Umbilical cord (tissue), 2 donors: ENCODE results near the gene STAG1. TPM values are rescaled to one million over a fixed set of nuclear protein-coding genes. Genes with fewer than 3 reads are reported as not detected.
"Not testable (repeated sequence)": the region's sequence is repeated elsewhere in the genome, so short reads cannot be mapped to it uniquely, and the experiment has no call there.

Experiments
- DNase-seq: peaks from one replicate; pipeline ENCODE4 v3.0.0-alpha.2; 2015; ENCODE audit warnings: low spot score
- total RNA-seq: library from RNA; depleted of rRNA; stranded (reverse); fragments of >200 nt; gene quantifications from one replicate; pipeline ENCODE4 v1.2.3, GENCODE V29; 2014; ENCODE audit warnings: low replicate concordance; ENCODE audit not compliant: insufficient read depth

STAG1 gene
- 88.4 TPM for total RNA-seq

DNA sequence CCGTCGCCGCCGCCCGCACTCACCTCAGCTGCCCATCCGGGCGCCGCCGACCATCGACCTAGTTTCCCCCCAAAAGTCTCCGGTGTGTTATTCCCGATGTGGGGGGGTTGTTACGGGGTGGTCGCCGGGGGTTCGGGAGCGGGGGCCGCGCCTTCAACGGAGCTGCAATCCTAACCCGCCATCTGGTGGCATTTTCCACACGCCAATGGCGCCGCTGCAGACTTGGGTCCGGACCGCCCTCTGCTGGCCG, at the start of gene STAG1:
STAG1 (minus strand) TSS at position 207 of the 250 bp plus-strand sequence. CDS start 121,480 bp downstream, outside the sequence.
- DNase-seq: no peak

DNA sequence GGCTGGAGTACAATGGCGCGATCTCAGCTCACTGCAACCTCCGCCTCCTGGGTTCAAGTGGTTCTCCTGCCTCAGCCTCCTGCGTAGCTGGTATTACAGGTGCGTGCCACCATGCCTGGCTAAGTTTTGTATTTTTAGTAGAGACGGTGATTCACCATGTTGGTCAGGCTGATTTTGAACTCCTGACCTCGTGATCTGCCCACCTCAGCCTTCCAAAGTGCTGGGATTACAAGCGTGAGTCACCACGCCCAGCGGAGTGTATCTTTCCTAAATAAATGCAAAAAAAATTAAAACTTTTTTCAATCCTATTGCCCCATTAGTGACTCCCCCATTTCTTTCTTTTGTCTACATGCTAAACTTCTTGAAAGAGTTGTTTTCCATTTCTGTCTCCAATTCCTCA, 49.0 kb upstream of the STAG1 start:
- DNase-seq: not testable (repeated sequence)

DNA sequence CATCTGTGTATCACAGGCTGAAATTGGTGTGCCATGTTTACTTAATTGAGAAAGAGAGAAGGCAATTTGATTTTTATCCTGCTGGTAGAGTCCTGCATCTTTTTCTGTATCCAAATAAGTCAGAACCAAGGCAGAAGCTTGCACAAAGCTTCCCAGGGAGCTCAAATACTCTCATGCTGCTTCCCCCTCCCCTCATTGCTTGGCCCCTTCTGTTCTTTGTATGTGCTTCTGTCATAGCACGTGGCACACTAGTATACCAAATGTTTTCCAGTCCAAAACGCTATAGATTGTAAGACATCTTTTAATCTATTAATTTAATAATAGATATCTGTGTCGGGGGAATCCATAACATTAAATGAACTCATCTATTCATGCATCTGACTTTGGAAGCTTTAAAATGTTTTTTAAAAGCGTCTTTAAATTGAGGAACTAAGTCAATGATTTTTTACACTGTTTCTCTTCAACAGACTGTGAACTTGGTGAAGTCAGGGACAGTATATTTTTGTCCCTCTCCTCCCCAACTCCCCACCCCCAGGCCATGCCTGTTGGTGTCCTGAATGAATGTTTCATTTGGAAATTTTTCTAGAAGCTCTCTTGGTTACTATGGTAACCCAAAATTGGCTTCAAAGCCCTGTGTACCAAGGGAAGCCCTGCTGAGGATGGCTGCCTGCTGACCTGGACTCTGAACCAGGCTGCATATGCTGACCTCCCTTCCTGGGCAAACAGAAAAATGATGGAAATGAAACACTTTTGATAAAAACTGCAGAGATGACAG, 40.6 kb upstream of the STAG1 start:
- no peak for DNase-seq

DNA sequence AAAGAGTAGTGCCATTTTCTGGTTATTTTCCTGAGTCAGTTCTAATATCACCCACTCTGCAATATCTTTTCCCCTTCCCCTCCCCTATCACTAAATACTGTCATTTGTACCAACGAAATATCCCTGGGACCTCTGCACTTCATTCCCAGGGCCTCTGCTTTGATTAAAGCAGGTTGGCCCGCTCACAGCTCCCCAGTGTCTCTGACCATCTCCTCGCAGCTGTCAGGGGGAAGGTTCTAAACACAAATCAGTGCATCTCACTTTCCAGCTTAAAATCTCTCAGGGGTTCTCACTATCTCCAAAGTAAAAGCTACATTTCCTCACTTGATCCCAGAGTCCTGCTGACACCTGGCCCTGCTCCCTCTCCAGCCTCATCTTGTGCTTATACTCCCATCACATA, 38.6 kb upstream of the STAG1 start:
- no peak for DNase-seq

DNA sequence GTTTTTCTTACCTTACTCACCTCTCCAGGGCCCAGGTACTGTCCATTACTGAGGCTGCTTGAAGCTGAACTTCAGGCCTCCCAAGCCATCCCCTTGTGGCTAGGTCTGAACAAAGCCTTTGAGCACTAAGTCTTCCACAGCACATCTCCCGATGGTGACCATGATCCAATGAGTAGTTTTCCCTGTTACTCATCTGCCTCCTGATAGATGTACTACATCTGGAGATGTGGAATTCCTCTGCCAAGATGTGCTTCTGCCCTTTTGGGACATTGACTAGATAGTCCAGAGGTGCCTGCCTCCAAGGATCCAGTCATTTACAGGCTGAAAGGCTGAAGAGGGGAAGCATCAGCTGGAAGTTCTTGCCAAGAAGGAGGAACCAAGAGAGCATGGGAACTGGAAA, 37.8 kb upstream of the STAG1 start:
- no peak for DNase-seq

DNA sequence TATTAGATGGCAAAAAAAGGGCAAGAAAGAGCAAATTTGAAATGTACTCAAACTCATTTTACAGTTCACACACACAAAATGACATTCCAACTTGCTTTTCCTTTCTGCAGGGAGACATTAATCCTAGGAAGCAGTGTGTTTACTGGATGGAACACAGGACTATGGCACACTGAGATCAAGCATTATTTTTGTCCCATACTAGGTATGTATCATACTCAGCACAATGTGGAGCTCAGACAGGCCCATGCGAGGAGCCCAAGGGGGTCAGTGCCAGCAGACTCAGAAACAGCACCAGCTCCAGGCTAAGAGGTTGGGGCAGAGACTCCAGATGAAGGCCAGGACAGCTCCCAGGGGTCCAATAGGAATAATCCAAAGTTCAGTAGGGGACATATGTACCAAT, 36.0 kb upstream of the STAG1 start:
- DNase-seq: no peak

DNA sequence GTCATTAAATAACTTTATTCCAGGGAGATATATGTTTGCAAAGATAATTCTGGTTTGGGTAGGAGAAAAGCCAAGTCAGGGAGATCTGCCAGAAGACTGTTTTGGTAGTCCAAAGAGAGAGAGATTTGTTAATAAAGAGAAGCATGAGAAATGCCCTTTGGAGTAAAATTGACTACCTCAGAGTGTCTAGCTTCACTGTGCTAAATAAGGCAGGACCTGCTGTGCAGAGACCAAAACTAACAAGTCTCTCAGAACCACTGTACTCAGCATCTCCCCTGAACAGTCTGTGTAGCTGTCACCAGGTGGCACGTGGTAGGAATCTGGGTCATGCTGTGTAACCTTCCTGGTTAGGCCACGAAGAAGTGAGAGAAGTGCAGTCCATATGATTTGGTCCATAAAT, 35.2 kb upstream of the STAG1 start:
- DNase-seq: peak; percentile 5

DNA sequence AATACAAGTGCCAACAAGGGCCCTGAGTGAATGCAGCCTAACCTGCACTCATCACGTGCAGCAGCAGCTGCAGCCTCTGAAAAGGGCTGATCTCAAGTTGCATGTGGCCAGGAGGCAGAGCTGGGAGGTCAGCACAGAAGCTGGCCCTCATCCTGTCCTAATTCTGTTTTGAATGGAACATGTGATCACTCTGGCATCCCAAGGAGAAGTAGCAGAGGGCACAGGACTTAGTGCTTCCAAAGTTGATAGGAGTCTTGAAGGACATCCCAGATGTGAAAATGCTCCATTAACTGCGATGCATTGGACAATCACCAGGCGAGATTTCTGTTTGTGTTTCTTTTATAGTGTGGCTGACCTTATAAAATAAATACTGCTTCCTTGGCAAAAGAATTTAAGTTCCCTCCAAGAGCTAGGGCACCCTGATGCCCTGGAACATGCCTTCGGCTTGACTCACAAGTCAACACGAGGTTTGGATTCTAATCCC, 31.6 kb upstream of the STAG1 start:
- DNase-seq: no peak

DNA sequence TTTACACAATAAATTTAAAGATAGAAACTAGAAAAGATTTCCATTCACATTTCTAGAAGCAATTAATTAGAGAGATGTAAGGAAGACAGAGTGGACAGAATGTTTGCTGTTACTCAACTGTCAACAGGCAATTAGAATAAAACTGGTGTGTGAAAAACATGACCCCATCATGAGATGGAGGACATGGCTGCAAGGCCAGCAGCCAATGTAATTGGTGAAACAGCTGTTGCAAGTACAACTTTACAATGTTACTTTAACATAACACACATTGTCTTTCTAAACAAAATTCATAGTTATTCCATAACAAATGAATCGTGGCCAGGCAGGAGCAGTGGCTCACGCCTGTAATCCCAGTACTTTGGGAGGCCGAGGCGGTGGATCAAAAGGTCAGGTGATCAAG, 28.6 kb upstream of the STAG1 start:
- DNase-seq: no peak

DNA sequence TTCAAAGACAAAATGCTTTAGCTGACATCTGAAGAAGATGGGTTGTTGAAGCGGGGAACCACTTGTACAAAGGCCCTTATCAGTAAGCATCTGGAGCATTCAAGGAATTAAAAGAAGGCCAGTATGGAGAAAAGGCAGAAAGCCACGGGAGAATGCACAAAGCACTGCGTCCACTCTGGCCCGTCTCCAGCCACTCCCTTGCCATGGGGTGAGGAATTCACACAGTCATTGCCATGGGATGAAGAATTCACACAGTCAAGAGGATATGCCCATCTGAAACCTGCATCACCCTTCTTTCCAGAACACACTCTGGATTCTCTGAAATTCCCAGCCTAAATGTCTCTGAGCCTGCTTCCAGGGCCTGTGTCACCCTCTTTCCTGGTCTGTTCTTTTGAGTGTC, 26.7 kb upstream of the STAG1 start:
- no peak for DNase-seq

DNA sequence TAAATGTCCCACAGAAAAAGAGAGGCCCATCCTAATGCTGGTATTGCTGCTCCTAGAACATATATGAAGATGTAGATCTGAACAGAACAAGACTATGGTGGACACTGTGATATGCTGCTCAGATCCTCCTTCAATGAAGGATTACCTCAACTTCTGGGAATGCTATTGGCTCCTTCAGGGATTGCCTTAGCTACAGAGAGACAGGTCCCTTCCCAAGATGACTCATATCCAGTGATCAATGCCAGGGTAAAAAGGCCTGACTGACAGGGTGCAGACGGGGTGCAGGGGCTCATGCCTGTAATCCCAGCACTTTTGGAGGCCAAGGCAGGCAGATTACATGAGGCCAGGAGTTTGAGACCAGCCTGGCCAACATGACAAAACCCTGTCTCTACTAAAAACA, 20.5 kb upstream of the STAG1 start:
- DNase-seq: no peak

DNA sequence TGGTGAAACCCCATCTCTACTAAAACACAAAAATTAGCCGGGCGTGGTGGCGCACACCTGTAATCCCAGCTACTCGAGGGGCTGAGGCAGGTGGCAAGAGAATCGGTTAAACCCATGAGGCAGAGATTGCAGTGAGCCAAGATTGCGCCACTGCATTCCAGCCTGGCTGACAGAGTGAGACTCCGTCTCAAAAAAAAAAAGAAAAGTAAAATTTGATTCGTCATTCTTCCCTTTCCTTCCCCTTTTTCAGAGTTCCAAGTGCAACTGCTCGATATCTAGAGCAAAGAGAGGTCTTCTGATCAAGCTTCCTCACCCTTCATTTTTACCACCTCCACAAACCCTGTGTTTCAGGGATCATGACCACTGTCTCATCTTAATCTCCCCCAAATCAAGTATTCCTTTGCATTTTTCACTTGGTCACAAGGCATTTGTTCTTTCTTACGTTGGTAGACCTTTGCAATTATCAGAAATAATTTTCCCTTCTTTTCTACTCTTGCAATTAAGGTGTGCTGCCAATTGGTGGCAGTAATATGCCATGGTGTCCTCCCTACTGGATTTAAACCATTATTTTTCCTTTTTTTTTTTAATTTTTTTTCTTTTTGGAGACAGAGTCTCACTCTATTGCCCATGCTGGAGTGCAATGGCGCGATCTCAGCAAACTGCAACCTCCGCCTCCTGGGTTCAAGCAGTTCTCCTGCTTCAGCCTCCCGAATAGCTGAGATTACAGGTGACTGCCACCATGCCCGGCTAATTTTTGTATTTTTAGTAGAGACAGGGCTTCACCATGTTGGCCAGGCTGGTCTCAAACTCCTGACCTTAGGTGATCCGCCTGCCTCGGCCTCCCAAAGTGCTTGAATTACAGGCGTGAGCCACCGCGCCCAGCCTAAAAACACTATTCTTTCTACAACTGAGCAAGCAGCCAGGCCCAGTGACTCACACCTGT, 6.3 kb upstream of the STAG1 start:
- not testable (repeated sequence) for DNase-seq

DNA sequence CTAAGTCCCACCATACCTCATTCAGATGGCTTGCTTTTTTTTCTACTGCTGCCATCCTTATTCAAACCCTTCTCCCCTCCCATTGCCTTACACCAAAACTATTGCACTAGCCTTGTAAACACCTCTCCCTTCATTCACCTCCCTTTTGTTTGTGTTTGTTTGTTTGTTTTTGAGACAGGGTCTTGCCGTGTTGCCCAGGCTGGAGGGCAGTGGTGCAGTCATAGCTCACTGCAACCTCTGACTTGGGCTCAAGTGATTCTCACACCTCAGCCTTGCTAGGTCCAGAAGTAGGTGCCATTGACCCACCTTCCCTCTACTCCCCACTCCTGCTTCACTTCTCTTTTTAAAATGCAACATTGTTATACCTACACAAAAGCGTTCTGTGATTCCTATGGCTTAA, 3.0 kb upstream of the STAG1 start:
- DNase-seq: no peak

DNA sequence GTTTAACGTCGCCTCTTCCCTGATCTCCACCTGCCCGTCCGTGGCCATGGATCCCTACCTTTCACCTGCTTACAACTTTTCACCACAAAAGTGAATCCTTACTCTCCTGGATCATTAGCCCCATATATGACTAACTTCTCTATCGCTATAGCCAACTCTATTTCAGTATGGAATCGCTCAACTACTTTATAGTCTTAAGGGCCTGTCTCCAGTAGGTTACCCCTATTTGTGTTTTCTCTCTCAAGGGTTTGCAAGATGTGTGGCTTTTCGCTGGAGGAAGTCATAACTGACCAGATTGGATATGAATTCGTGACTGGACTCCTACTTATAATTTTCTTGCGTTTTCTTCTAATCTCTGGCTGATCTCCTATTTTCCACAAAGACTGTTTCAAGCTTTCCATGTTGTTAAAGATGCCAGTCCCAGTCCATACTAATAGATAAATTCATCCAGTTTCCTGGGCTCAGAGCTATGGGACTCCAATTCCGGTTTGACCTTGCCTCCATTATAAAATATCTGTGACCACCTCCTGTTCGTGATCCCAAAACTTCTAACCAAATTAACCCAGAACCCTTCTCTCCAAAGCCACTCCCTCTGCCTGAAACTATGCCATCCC, 1.3 kb upstream of the STAG1 start:
- DNase-seq: peak; percentile 33

DNA sequence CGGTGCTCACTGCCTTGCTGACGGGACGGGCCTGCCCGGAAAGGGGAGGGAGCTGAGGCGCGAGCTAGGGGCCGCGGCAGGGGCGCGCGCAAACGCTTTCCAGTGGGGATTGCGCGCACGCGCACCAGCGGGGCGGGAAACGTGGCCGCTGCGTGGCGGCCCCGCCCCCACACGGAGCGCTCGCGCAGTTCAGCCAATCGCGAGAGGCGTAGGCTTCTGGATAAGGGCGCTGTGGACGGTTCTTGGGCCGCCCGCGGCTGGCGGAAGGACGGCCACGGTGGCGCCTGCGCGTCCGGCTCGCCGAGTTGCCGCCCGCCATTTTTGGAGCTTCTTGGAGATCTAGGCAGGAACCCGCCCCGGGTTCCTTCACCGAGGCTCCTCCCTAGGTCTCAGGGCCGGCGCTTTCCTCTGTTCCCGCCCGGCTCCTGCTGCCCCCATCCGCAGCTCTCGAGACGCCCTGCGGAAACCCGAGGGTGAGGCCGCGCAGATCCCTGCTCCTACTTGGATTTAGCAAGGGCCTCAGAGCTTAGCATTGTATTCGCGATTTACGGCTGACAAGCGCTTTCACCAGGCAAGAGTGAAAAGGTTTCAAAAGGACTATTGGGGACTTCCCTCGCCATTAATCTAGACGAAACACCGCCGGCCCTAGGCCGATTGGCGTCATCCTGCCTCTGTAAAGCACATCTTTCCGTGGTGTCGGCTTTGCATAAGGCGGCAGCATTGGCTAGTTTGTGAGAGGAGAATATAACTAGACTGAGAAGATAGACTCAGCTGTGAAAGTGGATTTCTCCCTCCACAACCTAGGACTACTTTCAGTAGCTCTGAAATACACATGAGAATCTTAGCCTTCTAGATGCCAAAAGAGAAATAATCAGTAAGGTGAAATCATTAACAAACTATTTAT, 496 bp upstream of the STAG1 start:
- peak; percentile 99 for DNase-seq

DNA sequence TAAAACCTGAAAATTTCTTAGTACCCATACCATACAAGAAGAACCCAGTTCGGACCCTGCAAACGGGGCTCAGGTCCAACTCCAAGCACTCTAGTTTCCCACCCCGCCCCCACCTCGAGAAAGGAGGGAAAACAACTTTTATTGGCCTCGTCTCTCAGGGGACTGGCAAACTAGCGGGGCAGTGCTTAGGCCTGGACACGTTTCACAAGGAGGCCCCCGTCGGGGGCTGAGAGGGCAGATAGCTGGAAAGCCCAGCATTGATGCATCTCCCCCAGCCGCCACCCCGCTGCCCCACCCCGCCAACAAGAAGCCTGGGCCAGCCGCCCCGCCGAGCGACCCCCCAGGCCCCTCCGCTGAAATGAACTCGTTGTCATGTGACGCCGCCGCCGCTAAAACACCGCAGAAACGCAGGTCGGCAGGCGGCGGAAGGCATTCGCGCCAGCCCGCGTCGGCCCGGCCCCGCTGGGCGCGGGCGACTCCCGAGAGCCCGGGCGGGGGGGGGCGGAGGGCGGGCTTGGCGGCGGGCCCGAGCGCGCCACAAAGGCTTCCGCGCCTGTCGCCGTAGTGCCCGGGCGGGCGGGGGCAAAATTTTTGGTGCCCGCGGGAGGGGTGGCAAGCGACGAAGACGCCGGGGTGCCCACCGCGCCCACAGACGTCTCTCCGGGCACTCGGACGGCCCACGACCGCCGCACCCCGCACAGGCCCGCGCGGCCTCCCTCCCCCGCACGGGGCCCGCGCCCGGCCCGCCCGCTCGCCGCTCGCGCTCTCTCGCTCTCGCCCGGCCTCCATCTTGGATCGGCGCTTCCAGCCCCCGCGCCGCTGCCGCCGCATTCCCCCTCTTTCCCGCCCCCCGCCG, 634 bp downstream of the STAG1 start:
- DNase-seq: peak; percentile 95

DNA sequence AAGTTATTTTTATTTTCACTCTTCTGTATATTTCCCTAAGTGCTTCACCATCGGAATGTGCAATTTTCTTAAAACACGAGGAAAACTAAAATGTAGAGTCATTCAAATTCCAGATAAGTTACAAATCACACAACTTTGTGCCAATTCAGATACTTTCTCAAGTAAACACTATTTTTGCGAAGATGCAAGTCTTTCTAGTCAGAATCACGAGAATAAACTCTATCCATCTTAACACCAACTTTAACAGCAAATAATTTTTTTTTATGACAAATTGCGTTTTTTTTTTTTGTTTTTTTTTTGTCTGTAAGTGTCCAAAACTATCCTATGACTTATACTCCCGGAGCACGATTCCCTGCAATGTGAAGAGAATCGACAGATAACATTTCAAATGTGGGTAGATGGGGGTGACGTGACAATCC, 1.3 kb downstream of the STAG1 start:
- DNase-seq: no peak

DNA sequence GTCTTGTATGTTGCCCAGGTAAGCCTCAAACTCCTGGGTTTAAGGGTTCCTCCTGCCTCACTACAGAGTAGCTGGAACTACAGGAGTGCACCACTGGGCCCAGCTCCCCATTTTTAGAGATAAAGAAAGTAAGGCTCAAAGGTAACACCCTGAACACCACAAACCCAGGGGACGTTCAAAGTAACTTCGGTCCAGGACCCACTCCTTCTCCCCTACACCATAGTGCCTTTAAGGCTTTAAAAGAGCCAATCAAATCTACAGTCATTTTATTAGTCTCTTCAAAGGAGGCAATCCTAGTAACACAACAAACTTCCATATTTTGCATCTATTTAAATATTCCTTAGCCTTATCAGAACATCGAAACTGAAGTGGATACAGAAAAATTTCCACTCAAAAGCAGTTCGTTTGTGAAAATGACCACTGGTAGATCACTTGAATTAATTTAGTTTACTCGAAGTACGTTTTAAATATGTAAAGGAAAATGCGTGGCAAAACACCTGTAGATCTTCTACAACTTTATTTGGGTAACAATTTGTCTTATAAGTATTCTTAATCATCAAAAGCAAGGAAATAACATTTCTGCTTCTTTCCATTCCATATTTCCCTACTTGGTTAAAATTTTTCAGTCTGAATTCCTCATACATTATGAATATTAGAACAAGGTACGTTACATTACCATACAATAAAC, 1.8 kb downstream of the STAG1 start:
- DNase-seq: peak; percentile 32

DNA sequence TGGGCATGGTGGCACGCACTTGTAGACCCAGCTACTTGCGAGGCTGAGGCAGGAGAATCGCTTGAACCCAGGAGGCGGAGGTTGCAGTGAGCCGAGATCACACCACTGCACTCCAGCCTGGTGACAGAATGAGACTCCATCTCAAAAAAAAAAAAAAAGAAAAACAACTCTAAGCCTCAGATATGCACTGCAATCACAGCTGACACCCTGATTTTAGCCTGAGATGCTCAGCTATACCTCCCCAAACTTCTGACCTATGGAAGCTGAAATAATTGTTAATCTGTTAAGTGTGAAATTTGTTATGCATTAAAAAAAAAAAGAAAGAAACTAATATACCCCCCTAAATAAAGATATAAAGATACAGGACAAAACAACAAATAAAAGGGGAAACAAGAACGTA, 2.6 kb downstream of the STAG1 start:
- not testable (repeated sequence) for DNase-seq

DNA sequence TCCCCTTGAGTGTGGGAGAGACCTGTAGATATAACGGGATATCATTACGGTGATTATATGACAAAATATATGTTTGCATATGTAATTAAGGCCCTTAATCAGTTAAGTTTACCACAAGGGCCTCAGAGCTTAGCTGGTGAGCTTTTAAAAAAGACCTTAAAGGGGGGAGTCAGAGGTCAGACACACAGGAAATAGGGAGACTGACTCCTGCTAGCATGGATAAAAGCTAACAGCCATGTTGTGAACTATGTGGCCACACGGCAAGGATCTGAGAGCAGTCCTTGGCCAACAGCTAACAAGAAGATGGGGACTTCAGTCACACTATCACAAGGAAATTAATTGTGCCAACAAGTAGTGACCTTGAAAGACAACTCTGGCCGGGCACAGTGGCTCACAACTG, 3.1 kb downstream of the STAG1 start:
- DNase-seq: no peak
